HG03045 (cell line): ENCODE results near the gene BTRC.
A peak's percentile ranks its signal among the peaks of the same experiment; 100 is the strongest.
"Not testable (repeated sequence)": the region's sequence is repeated elsewhere in the genome, so short reads cannot be mapped to it uniquely, and the experiment has no call there.

Experiments used
- ATAC-seq: cut with Tn5 transposase; IDR thresholded peaks from one replicate; pipeline ENCODE4 v1.9.1; 2021; ENCODE audit warnings: mild to moderate bottlenecking, moderate library complexity; ENCODE audit not compliant: unreplicated experiment

BTRC gene

GRCh38 chr10:101341438-101341837, 12.5 kb upstream of the BTRC start:
- ATAC-seq = no peak

GRCh38 chr10:101346177-101346576, 7.8 kb upstream of the BTRC start:
- ATAC-seq = no peak

- no peak for ATAC-seq
Measured at GRCh38 chr10:101351017-101351416, 2.9 kb upstream of the BTRC start.

GRCh38 chr10:101351477-101351876, 2.5 kb upstream of the BTRC start:
- ATAC-seq = no peak

GRCh38 chr10:101352857-101353256, 1.1 kb upstream of the BTRC start:
- ATAC-seq = not testable (repeated sequence)

GRCh38 chr10:101354328-101355071, 535 bp downstream of the BTRC start:
- ATAC-seq = peak; percentile 15

- ATAC-seq = no peak
Measured at GRCh38 chr10:101355072-101355706, 1.2 kb downstream of the BTRC start.

- no peak for ATAC-seq
Measured at GRCh38 chr10:101356132-101356531, 2.2 kb downstream of the BTRC start.

- ATAC-seq = no peak
Measured at GRCh38 chr10:101357958-101358357, 4.0 kb downstream of the BTRC start.

- ATAC-seq = no peak
Measured at GRCh38 chr10:101358706-101359300, 4.8 kb downstream of the BTRC start.

GRCh38 chr10:101360090-101360489, 6.1 kb downstream of the BTRC start:
- not testable (repeated sequence) for ATAC-seq

- ATAC-seq = not testable (repeated sequence)
Measured at GRCh38 chr10:101360841-101361240, 6.9 kb downstream of the BTRC start.

- no peak for ATAC-seq
Measured at GRCh38 chr10:101363850-101364400, 10.0 kb downstream of the BTRC start.

GRCh38 chr10:101364721-101365120, 10.8 kb downstream of the BTRC start:
- ATAC-seq = no peak

- ATAC-seq = no peak
Measured at GRCh38 chr10:101367569-101368453, 13.8 kb downstream of the BTRC start.

GRCh38 chr10:101373063-101373462, 19.1 kb downstream of the BTRC start:
- ATAC-seq = no peak

- not testable (repeated sequence) for ATAC-seq
Measured at GRCh38 chr10:101373993-101374392, 20.0 kb downstream of the BTRC start.

GRCh38 chr10:101375076-101375475, 21.1 kb downstream of the BTRC start:
- no peak for ATAC-seq

- ATAC-seq = no peak
Measured at GRCh38 chr10:101379663-101380352, 25.8 kb downstream of the BTRC start.

- ATAC-seq = no peak
Measured at GRCh38 chr10:101380353-101381017, 26.5 kb downstream of the BTRC start.
